H9 (cell line): Measurements from ENCODE around the gene MBIP. TPM values are rescaled to one million over a fixed set of nuclear protein-coding genes. Genes with fewer than 3 reads are reported as not detected.

ENCODE experiments used
- DNase-seq: peaks from one replicate; pipeline ENCODE4 v3.0.0-alpha.2; 2017
- H2AFZ ChIP-seq: one replicate; pipeline ENCODE4 v1.6.1; 2013; ENCODE audit warnings: mild to moderate bottlenecking, low read length, control low read depth, moderate library complexity
- H2AK5ac ChIP-seq: 2 replicates; pipeline ENCODE4 v1.6.1; 2013; ENCODE audit warnings: low read length, control low read depth, mixed read lengths; ENCODE audit not compliant: insufficient read length
- H2BK120ac ChIP-seq: one replicate; pipeline ENCODE4 v1.6.1; 2013; ENCODE audit warnings: low read depth, mild to moderate bottlenecking, low read length, control low read depth, inconsistent platforms; ENCODE audit not compliant: poor library complexity, severe bottlenecking
- H2BK12ac ChIP-seq: 2 replicates; pipeline ENCODE4 v1.6.1; 2013; ENCODE audit warnings: low read length, control low read depth, mixed read lengths, low read depth; ENCODE audit not compliant: insufficient read length
- H2BK15ac ChIP-seq: 2 replicates; pipeline ENCODE4 v1.6.1; 2013; ENCODE audit warnings: low read depth, low read length, control low read depth
- H2BK20ac ChIP-seq: one replicate; pipeline ENCODE4 v1.6.1; 2013; ENCODE audit warnings: low read depth, mild to moderate bottlenecking, low read length, control low read depth, inconsistent platforms; ENCODE audit not compliant: poor library complexity, severe bottlenecking
- H2BK5ac ChIP-seq: 2 replicates; pipeline ENCODE4 v1.6.1; 2013; ENCODE audit warnings: low read length, control low read depth, mixed read lengths; ENCODE audit not compliant: insufficient read length
- H3K14ac ChIP-seq: 2 replicates; pipeline ENCODE4 v1.6.1; 2013; ENCODE audit warnings: low read length, control low read depth; ENCODE audit not compliant: insufficient read depth
- H3K18ac ChIP-seq: 2 replicates; pipeline ENCODE4 v1.6.1; 2013; ENCODE audit warnings: low read depth, mild to moderate bottlenecking, mixed read lengths, low read length, control low read depth; ENCODE audit not compliant: insufficient read length
- H3K23ac ChIP-seq: 2 replicates; pipeline ENCODE4 v1.6.1; 2013; ENCODE audit warnings: low read length, control low read depth, mixed read lengths, low read depth; ENCODE audit not compliant: insufficient read length
- H3K23me2 ChIP-seq: 2 replicates; pipeline ENCODE4 v1.6.1; 2013; ENCODE audit warnings: low read depth, mild to moderate bottlenecking, mixed read lengths, low read length, control low read depth; ENCODE audit not compliant: insufficient read length, poor library complexity, severe bottlenecking
- H3K27ac ChIP-seq: 2 replicates; pipeline ENCODE4 v1.5.1; 2013; ENCODE audit warnings: low read length, control low read depth, mixed read lengths, low read depth; ENCODE audit not compliant: insufficient read length
- H3K27me3 ChIP-seq: 2 replicates; pipeline ENCODE4 v1.6.1; 2013; ENCODE audit warnings: low read length, control low read depth, inconsistent platforms; ENCODE audit not compliant: insufficient read depth
- H3K4ac ChIP-seq: 2 replicates; pipeline ENCODE4 v1.6.1; 2013; ENCODE audit warnings: low read depth, mild to moderate bottlenecking, control low read depth, inconsistent platforms, low read length, moderate library complexity
- H3K4me1 ChIP-seq: 2 replicates; pipeline ENCODE4 v1.6.1; 2013; ENCODE audit warnings: low read length, control low read depth, inconsistent platforms; ENCODE audit not compliant: insufficient read depth
- H3K4me2 ChIP-seq: 2 replicates; pipeline ENCODE4 v1.6.1; 2013; ENCODE audit warnings: low read length, control low read depth, mixed read lengths; ENCODE audit not compliant: insufficient read length, insufficient read depth
- H3K56ac ChIP-seq: 2 replicates; pipeline ENCODE4 v1.6.1; 2013; ENCODE audit warnings: low read depth, mild to moderate bottlenecking, mixed read lengths, low read length, control low read depth; ENCODE audit not compliant: insufficient read length
- H3K79me1 ChIP-seq: 2 replicates; pipeline ENCODE4 v1.6.1; 2013; ENCODE audit warnings: low read depth, mild to moderate bottlenecking, moderate library complexity, low read length, control low read depth, inconsistent platforms; ENCODE audit not compliant: insufficient read depth, poor library complexity, severe bottlenecking
- H3K79me2 ChIP-seq: 2 replicates; pipeline ENCODE4 v1.6.1; 2013; ENCODE audit warnings: low read length, control low read depth, inconsistent platforms; ENCODE audit not compliant: insufficient read depth
- H3K9ac ChIP-seq: 2 replicates; pipeline ENCODE4 v1.6.1; 2013; ENCODE audit warnings: low read length, control low read depth, mixed read lengths; ENCODE audit not compliant: insufficient read length; ENCODE audit errors: extremely low read depth
- H3K9me3 ChIP-seq: one replicate; pipeline ENCODE4 v1.6.1; 2013; ENCODE audit warnings: low read depth, low read length, inconsistent platforms; ENCODE audit not compliant: control insufficient read depth
- H3T11ph ChIP-seq: one replicate; pipeline ENCODE4 v1.6.1; 2013; ENCODE audit warnings: mild to moderate bottlenecking, low read length, control low read depth, inconsistent platforms
- H4K20me1 ChIP-seq: one replicate; pipeline ENCODE4 v1.6.1; 2013; ENCODE audit not compliant: control insufficient read depth, insufficient read length, insufficient read depth
- H4K5ac ChIP-seq: 2 replicates; pipeline ENCODE4 v1.6.1; 2013; ENCODE audit warnings: low read depth, mild to moderate bottlenecking, mixed read lengths, low read length, control low read depth; ENCODE audit not compliant: insufficient read length
- H4K8ac ChIP-seq: replicated peaks from 2 replicates; pipeline ENCODE4 v1.6.1; 2013; ENCODE audit warnings: low read length, control low read depth, mixed read lengths, low read depth; ENCODE audit not compliant: insufficient read length
- H4K91ac ChIP-seq: 2 replicates; pipeline ENCODE4 v1.6.1; 2013; ENCODE audit warnings: low read depth, mild to moderate bottlenecking, moderate library complexity, mixed read lengths, low read length, control low read depth; ENCODE audit not compliant: insufficient read length
- H3K27ac Mint-ChIP-seq, 3 experiments: 2 replicates in 2 of 3; 3 replicates in 1 of 3; pipeline ENCODE4 v1.8.0; 2020 to 2021; ENCODE audit warnings: mixed read lengths in 3 of 3, mild to moderate bottlenecking in 1 of 3, moderate library complexity in 1 of 3
- H3K27me3 Mint-ChIP-seq: 2 replicates; pipeline ENCODE4 v1.8.0; 2021; ENCODE audit warnings: low read depth, mild to moderate bottlenecking, moderate library complexity, mixed read lengths
- H3K36me3 Mint-ChIP-seq, 3 experiments: 2 replicates in 2 of 3; 3 replicates in 1 of 3; pipeline ENCODE4 v1.8.0; 2020 to 2021; ENCODE audit warnings: low read depth in 3 of 3, mixed read lengths in 3 of 3; ENCODE audit not compliant: insufficient read depth in 1 of 3
- H3K4me1 Mint-ChIP-seq, 2 experiments: 2 replicates each; pipeline ENCODE4 v1.8.0; 2020; ENCODE audit warnings: mixed read lengths in 2 of 2
- H3K4me3 Mint-ChIP-seq, 2 experiments: 2 replicates in 1 of 2; 3 replicates in 1 of 2; pipeline ENCODE4 v1.8.0; 2020 to 2021; ENCODE audit warnings: mild to moderate bottlenecking in 2 of 2, mixed read lengths in 2 of 2, moderate library complexity in 1 of 2
- H3K9me3 Mint-ChIP-seq, 2 experiments: 2 replicates in 1 of 2; 3 replicates in 1 of 2; pipeline ENCODE4 v1.8.0; 2020; ENCODE audit warnings: mild to moderate bottlenecking in 2 of 2, mixed read lengths in 2 of 2, moderate library complexity in 1 of 2
- WGBS: extraction: QIAGEN DNeasy Blood & Tissue Kit; methylation state at CpG from one replicate; pipeline ENCODE4 v1.1.7; 2013; ENCODE audit warnings: missing lambda C conversion rate, low lambda C conversion rate, mixed read lengths; ENCODE audit not compliant: insufficient read length; ENCODE audit errors: extremely low coverage; 5-methylcytosine and 5-hydroxymethylcytosine counted together
- total RNA-seq: library from RNA; stranded (reverse); gene quantifications from 2 replicates; pipeline ENCODE4 v1.2.1, GENCODE V29; 2021
- TF ChIP-seq, protein P1 (sequence below): fragments of 200-600 bp; sonication (generic); conservative IDR thresholded peaks from 3 replicates; pipeline ENCODE4 v1.8.0; 2021; ENCODE audit warnings: antibody characterized with exemption, mild to moderate bottlenecking

MBIP gene
- total RNA-seq, 1 experiment from 2014 or later, result 29.6 TPM

GRCh38 chr14:36346052-36346451, 25.6 kb upstream of the MBIP start:
- no peak overlapping the region for H2BK15ac ChIP-seq
- Mint-ChIP-seq H3K36me3 (no peaks in the 10 kb centered on the region), H3K27ac (no peak overlapping the region), H3K4me3 (no peak overlapping the region), H3K27me3 (peaks cover 10% of the 10 kb centered on the region), H3K9me3 (peaks cover 0 to 2% of the 10 kb centered on the region in 2 experiments; a peak in 1 of 5 replicates), H3K4me1 (no peaks in the 10 kb centered on the region)
- TF ChIP-seq, protein P1, sequence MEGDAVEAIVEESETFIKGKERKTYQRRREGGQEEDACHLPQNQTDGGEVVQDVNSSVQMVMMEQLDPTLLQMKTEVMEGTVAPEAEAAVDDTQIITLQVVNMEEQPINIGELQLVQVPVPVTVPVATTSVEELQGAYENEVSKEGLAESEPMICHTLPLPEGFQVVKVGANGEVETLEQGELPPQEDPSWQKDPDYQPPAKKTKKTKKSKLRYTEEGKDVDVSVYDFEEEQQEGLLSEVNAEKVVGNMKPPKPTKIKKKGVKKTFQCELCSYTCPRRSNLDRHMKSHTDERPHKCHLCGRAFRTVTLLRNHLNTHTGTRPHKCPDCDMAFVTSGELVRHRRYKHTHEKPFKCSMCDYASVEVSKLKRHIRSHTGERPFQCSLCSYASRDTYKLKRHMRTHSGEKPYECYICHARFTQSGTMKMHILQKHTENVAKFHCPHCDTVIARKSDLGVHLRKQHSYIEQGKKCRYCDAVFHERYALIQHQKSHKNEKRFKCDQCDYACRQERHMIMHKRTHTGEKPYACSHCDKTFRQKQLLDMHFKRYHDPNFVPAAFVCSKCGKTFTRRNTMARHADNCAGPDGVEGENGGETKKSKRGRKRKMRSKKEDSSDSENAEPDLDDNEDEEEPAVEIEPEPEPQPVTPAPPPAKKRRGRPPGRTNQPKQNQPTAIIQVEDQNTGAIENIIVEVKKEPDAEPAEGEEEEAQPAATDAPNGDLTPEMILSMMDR, result no peak
- no peak overlapping the region for H3K4ac ChIP-seq
- H4K5ac ChIP-seq, result no peak overlapping the region
- H3K14ac ChIP-seq, result no peak overlapping the region
- H2AK5ac ChIP-seq, result no peak overlapping the region
- no peak overlapping the region for H2BK120ac ChIP-seq
- H4K20me1 ChIP-seq, result no peaks in the 10 kb centered on the region
- no peaks in the 10 kb centered on the region for H3K79me1 ChIP-seq
- H2BK5ac ChIP-seq, result no peak overlapping the region
- no peaks in the 10 kb centered on the region for H3K9me3 ChIP-seq
- no peak overlapping the region for H3K18ac ChIP-seq
- no peak overlapping the region for H4K8ac ChIP-seq
- no peak overlapping the region for H3K4me2 ChIP-seq
- H3K23me2 ChIP-seq, result no peaks in the 10 kb centered on the region
- no peak overlapping the region for H4K91ac ChIP-seq
- H3K79me2 ChIP-seq, result no peaks in the 10 kb centered on the region
- no peak overlapping the region for H3K56ac ChIP-seq
- no peak for DNase-seq
- no peaks in the 10 kb centered on the region for H3K4me1 ChIP-seq
- no peaks in the 10 kb centered on the region for H3K27me3 ChIP-seq
- no peak overlapping the region for H3K23ac ChIP-seq
- no CpG with 5 or more reads among the region's 2 CpGs for WGBS
- H3K9ac ChIP-seq, result no peak overlapping the region
- H2BK20ac ChIP-seq, result no peak overlapping the region
- no peak overlapping the region for H2AFZ ChIP-seq
- no peak overlapping the region for H3T11ph ChIP-seq
- no peak overlapping the region for H3K27ac ChIP-seq
- H2BK12ac ChIP-seq, result no peak overlapping the region
